ENCODE results near the gene CFAP20DC. TPM values are rescaled to one million over a fixed set of nuclear protein-coding genes. Genes with fewer than 3 reads are reported as not detected.

CFAP20DC gene
- total RNA-seq, 1 experiment from 2014 or later = 4.5 TPM

- H2AK5ac ChIP-seq (ENCODE audit: insufficient read length, low read length) = no peak overlapping the region
- H2BK12ac ChIP-seq (ENCODE audit: insufficient read length, low read depth, low read length) = no peak overlapping the region
- H3K23me2 ChIP-seq (ENCODE audit: insufficient read length, low read depth, low read length, poor library complexity, severe bottlenecking) = no peaks in the 10 kb centered on the region
- no peak overlapping the region for H4K8ac ChIP-seq (replicated peaks; ENCODE audit: insufficient read length, low read depth, low read length)
- H3K27me3 ChIP-seq (ENCODE audit: insufficient read depth, low read length) = no peaks in the 10 kb centered on the region
- H2BK120ac ChIP-seq (ENCODE audit: low read depth, low read length, poor library complexity, severe bottlenecking) = no peak overlapping the region
- no peak overlapping the region for H3T11ph ChIP-seq (ENCODE audit: low read length)
- H3K79me2 ChIP-seq (ENCODE audit: insufficient read depth, low read length) = no peaks in the 10 kb centered on the region
- peaks cover 0 to 18% (median 0%) of the 10 kb centered on the region in 3 experiments; a peak in 2 of 7 replicates for H3K36me3 Mint-ChIP-seq (ENCODE audit: insufficient read depth in 1 of 3, low read depth in 3 of 3)
- no peaks in the 10 kb centered on the region for H3K27me3 Mint-ChIP-seq (ENCODE audit: low read depth)
- no peak overlapping the region for H3K56ac ChIP-seq (ENCODE audit: insufficient read length, low read depth, low read length)
- no peak for DNase-seq
- no peak overlapping the region for H3K14ac ChIP-seq (ENCODE audit: insufficient read depth, low read length)
- H3K4ac ChIP-seq (ENCODE audit: low read depth, low read length) = no peak overlapping the region
- no peak overlapping the region for H2BK5ac ChIP-seq (ENCODE audit: insufficient read length, low read length)
- H3K9ac ChIP-seq (ENCODE audit: extremely low read depth, insufficient read length, low read length) = no peak overlapping the region
- H3K27ac ChIP-seq (ENCODE audit: insufficient read length, low read depth, low read length) = no peak overlapping the region
- no peaks in the 10 kb centered on the region for H4K20me1 ChIP-seq (ENCODE audit: control insufficient read depth, insufficient read depth, insufficient read length)
- no peak overlapping the region for H2BK20ac ChIP-seq (ENCODE audit: low read depth, low read length, poor library complexity, severe bottlenecking)
- no peaks in the 10 kb centered on the region for H3K9me3 ChIP-seq (ENCODE audit: control insufficient read depth, low read depth, low read length)
- H4K5ac ChIP-seq (ENCODE audit: insufficient read length, low read depth, low read length) = no peak overlapping the region
- H3K27ac Mint-ChIP-seq = no peak overlapping the region
- H3K18ac ChIP-seq (ENCODE audit: insufficient read length, low read depth, low read length) = no peak overlapping the region
- H3K4me1 Mint-ChIP-seq = peaks cover 3 to 4% of the 10 kb centered on the region in 2 experiments; a peak in 2 of 4 replicates
- H3K4me1 ChIP-seq (ENCODE audit: insufficient read depth, low read length) = no peaks in the 10 kb centered on the region
- no CpG with 5 or more reads among the region's 1 CpG for WGBS (ENCODE audit: extremely low coverage, insufficient read length, low lambda C conversion rate)
- no peak overlapping the region for H4K91ac ChIP-seq (ENCODE audit: insufficient read length, low read depth, low read length)
- H3K4me3 Mint-ChIP-seq = no peak overlapping the region
- no peak overlapping the region for H2AFZ ChIP-seq (ENCODE audit: low read length)
- no peak overlapping the region for H2BK15ac ChIP-seq (ENCODE audit: low read depth, low read length)
- no peaks in the 10 kb centered on the region for H3K79me1 ChIP-seq (ENCODE audit: insufficient read depth, low read depth, low read length, poor library complexity, severe bottlenecking)
- no peak for TF ChIP-seq CTCF (conservative IDR thresholded peaks at IDR 0.05)
- no peak overlapping the region for H3K23ac ChIP-seq (ENCODE audit: insufficient read length, low read depth, low read length)
- H3K9me3 Mint-ChIP-seq = peaks cover 0 to 3% of the 10 kb centered on the region in 2 experiments; a peak in 1 of 5 replicates
- no peak overlapping the region for H3K4me2 ChIP-seq (ENCODE audit: insufficient read depth, insufficient read length, low read length)
These were observed 321.1 kb downstream of the CFAP20DC start for GRCh38 chr3:58728723-58729122.
